ENCODE measurements around the gene UROS.

DNA sequence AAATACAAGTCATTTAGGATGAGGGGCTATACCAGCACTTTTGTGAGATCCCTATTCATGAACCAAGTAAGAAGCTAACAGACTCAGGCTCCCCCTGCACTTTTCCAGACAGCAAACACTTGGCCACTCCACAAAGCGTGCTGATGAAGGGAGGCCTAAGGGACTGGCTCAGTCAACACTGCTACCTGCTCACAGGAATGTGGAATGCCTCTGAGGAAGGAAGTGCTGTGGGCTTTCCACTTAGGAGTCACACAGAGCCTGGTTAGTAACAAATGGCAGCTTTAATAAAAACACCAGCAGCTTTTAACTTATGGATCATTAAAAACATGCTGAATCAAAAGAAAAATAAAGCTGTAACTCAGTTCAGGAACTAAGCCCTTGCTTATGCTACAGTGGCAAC lies 15.0 kb downstream of the UROS start:
- TF ChIP-seq, protein P1, sequence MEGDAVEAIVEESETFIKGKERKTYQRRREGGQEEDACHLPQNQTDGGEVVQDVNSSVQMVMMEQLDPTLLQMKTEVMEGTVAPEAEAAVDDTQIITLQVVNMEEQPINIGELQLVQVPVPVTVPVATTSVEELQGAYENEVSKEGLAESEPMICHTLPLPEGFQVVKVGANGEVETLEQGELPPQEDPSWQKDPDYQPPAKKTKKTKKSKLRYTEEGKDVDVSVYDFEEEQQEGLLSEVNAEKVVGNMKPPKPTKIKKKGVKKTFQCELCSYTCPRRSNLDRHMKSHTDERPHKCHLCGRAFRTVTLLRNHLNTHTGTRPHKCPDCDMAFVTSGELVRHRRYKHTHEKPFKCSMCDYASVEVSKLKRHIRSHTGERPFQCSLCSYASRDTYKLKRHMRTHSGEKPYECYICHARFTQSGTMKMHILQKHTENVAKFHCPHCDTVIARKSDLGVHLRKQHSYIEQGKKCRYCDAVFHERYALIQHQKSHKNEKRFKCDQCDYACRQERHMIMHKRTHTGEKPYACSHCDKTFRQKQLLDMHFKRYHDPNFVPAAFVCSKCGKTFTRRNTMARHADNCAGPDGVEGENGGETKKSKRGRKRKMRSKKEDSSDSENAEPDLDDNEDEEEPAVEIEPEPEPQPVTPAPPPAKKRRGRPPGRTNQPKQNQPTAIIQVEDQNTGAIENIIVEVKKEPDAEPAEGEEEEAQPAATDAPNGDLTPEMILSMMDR (IDR thresholded peaks at IDR 0.05; ENCODE audit: poor library complexity, severe bottlenecking) = no peak
- TF ChIP-seq TAF1 (IDR thresholded peaks at IDR 0.05; ENCODE audit: low read depth) = no peak
- TF ChIP-seq RAD21 (conservative IDR thresholded peaks at IDR 0.05) = no peak
- no peak for TF ChIP-seq POLR2AphosphoS5 (IDR thresholded peaks at IDR 0.05)
- no peak for TF ChIP-seq EP300 (conservative IDR thresholded peaks at IDR 0.05; ENCODE audit: poor library complexity, severe bottlenecking)
- TF ChIP-seq EZH2 (IDR thresholded peaks at IDR 0.05; ENCODE audit: borderline replicate concordance, insufficient read depth, low read length, poor library complexity, severe bottlenecking) = no peak
- TF ChIP-seq, protein P2, sequence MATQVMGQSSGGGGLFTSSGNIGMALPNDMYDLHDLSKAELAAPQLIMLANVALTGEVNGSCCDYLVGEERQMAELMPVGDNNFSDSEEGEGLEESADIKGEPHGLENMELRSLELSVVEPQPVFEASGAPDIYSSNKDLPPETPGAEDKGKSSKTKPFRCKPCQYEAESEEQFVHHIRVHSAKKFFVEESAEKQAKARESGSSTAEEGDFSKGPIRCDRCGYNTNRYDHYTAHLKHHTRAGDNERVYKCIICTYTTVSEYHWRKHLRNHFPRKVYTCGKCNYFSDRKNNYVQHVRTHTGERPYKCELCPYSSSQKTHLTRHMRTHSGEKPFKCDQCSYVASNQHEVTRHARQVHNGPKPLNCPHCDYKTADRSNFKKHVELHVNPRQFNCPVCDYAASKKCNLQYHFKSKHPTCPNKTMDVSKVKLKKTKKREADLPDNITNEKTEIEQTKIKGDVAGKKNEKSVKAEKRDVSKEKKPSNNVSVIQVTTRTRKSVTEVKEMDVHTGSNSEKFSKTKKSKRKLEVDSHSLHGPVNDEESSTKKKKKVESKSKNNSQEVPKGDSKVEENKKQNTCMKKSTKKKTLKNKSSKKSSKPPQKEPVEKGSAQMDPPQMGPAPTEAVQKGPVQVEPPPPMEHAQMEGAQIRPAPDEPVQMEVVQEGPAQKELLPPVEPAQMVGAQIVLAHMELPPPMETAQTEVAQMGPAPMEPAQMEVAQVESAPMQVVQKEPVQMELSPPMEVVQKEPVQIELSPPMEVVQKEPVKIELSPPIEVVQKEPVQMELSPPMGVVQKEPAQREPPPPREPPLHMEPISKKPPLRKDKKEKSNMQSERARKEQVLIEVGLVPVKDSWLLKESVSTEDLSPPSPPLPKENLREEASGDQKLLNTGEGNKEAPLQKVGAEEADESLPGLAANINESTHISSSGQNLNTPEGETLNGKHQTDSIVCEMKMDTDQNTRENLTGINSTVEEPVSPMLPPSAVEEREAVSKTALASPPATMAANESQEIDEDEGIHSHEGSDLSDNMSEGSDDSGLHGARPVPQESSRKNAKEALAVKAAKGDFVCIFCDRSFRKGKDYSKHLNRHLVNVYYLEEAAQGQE (IDR thresholded peaks at IDR 0.05; ENCODE audit: borderline replicate concordance) = no peak

All from neural cell (in vitro differentiated cells).